NOMO-1 treated with DMSO at 0.1 percent for 48 hours (cell line): ENCODE results near the gene NTM.

Experiments used
- DNase-seq: peaks from one replicate; lab custom pipeline; 2025; ENCODE audit not compliant: unreplicated experiment; lab: John Stamatoyannopoulos, UW

Gene NTM

DNA sequence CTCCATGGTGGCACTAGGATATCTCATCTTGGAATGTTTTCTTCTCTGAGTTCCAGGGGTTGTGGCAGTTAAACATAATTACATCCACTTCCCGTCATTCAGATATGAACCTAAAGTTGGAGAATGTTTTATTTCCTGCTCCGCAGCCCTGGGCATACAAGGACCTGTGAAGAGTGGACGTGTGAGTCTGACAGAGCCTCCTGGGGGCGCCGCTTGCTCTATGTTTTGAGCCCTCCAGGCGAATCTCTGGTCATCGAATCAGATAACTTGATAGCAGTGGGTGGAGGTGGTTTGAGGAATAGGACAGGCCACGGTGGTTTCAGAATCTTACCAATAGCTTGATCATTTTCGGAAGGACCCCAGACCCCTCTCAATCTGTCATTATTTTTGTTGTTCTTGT, 174.2 kb downstream of the NTM start:
- no peak for DNase-seq

DNA sequence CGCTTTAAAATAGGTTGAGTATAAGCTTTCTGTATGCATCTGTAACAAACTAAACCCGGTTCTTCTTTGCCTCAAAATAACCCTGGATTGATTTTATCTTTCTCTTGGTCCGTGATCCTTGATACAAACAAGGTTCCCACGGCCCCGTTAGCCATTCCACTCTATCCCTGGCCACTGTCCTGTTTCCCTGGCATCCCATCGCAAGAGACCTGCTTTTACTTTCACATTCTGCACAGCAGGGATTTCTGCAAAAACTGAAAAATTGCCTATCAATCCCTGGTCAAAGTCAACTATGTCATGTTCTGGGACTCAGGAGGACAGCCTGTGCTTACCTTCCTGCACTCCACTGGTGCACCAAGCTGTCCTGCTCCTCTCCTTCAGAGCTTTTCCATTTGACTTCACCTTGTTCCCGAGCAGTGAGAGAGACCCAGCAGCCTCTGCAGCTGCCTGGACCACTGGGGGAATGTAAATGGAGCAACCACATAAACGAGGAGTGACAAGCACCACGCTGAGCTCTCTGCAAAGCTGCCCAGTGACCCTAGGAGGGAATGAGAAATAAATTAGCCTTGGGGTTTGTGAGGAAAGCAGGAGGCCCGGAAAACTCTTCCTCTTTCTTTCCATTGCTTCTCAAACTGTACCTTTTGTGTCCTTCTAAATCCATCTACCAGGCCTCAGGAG, 175.9 kb downstream of the NTM start:
- no peak for DNase-seq

DNA sequence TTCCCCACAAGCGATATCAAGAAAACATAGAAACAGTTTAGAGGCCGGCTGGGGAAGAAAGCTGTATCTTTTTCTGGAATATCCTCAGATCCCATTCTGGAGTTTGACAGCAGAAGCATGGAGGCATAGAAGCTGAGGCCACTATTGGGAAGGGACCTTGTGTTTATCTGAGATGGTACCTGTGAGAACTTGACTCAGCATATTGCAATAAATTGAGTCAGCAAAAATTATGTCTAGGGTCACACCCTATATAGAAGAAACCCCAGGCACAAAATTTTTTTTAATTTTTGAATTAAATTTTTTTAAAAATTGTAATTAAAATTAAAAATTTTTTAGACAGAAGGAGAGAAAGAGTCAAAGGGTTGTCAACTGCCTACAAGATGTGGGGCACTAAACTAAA, 178.7 kb downstream of the NTM start:
- no peak for DNase-seq

DNA sequence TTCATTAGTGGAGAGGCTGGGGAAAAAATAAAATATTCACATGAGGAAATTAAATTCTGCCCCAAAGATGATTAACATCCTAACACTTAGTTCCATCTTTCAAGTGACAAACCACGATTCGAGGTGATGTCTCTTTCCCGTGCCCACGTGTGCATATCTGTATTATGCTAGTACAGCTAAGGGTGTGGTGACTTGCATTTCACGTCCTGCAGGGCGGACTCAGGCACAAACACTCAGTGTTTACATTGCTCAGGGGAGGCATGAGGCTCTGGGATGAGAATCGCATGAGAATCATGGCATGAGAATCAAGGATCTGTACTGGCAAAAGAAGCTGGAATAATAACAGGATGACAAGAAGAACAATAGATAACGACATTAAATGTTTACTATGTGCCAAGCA, 179.4 kb downstream of the NTM start:
- DNase-seq, result no peak

DNA sequence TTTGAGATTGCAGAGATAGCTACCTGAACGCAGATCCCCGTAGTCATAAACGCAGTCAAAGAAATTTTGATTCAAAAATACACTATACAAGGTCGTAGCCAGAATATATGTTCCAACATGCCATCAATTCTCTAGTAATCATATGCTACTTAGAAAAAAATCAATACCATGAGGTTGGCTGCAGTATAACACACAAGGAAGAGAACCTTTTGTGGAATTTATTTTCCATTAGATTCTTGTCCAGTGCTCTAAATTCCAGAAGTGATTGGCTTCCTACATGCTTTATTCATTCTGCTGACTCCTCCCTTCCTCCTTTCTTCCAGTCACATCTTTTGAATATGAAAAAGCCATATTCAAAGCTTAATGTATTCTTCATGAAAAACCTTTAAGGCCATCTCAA, 189.9 kb downstream of the NTM start:
- no peak for DNase-seq

DNA sequence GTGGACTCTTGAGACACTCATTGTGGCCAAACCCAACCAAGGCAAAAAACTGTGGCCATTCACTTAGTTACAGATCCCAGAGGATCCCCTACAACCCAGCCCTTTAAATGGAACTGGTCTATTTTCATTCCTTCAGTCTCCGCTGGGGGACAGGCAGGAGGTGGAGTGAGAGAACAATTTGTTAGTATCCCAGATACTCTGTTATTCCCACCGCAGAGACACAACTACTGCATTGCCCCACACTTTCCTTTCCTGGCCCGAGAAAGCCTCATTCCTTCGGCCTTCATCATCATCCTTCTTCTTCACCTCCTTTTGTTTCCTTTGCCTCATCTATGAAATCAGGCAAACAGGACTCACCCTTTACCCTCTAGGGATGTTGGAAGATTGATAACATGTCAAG, 191.1 kb downstream of the NTM start:
- no peak for DNase-seq

DNA sequence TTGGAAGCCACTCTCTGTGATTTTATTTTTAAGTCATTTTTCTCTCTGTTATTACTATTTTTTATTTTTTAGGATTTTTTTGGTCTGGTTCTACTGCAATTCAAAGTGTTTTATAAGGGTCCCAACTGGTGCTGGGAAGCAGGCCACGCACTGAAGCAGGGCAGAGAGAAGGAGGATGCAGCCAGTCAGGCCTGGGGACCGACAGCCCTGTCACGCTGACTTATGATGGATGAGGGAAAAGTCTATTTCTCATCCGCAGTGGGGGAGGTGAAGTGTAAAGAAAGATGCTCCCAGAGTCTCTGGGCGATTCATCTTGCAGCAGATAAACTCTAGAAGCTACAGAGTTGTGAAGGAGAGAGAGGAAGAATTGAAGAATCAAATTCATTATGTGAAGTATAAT, 191.6 kb downstream of the NTM start:
- no peak for DNase-seq

DNA sequence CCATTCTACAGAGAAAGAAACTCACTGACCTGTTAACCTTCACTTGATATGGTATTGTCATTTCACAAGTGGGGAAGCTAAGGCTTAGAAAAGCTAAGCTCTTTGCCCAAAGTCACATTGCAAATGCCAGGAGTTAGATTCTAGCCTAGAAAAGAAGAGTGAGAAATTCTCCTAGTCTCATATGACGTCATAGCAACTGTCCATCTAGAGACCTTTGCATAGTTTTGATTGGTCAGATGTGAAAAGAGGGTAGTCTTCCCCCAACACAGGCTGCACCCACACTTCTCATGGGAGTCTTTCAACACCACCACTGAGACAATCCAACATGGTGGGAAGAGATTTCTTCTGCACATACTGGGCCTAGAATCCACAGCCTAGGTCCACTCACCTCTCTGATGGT, 197.9 kb downstream of the NTM start:
- DNase-seq, result no peak

DNA sequence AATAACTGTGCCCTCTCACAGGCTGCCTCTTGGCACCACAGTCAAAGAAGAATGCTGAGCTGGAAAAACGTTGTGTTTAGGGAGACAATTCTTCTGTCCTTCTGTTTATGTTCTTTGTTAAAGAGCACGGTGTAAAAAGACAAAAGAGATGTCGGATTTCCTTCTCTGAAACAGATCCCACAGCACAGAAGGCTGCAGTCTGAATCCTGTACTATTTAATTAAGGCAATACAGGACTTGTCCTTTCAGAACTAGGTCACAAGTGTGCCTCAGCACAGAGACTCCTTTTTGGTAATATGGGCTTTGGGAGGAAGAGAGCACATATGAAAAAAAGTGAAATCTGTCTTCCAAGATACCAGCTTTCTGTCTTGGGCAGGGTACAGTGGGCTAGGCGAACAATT, 201.2 kb downstream of the NTM start:
- DNase-seq, result no peak

DNA sequence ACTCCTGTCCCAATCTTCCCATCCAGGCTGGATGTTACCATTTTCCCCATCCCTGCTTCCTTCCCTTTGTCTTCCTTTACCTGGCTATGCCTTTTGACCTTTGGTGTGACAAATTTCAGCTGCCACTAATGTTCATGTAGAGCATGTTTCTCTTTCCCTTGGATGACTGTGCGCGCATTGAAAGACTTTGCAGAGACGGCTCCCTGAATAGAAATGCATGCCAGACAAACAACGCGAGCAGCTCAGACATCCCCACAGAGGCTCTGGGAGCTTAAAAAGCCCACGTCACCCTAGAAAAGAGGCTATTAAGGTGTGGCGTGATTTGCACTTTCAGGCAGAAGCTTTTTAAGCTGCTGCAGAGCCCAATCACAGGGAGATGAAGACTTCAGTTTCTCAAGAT, 202.0 kb downstream of the NTM start:
- DNase-seq, result no peak

DNA sequence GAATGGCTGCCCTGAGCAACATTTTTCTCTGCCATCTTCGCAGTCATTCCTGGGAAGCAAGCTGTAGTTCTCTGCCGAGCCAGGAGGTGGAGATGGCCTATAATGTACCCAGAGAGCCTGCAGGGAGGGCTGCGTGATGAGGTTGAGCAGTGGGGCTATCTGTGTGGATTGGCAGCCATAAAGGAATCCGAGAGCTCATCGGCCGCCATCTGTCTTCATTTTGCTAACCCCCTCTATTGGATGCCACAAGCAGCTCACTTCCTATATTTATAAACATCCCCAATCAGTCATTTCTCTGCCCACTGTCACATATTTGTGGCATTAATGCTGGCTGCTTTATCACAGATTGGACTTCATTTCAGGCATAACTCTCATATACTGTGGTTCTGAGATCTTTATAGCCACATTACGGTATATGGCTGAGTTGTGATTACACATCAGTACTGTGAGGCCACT, 209.5 kb downstream of the NTM start:
- no peak for DNase-seq

DNA sequence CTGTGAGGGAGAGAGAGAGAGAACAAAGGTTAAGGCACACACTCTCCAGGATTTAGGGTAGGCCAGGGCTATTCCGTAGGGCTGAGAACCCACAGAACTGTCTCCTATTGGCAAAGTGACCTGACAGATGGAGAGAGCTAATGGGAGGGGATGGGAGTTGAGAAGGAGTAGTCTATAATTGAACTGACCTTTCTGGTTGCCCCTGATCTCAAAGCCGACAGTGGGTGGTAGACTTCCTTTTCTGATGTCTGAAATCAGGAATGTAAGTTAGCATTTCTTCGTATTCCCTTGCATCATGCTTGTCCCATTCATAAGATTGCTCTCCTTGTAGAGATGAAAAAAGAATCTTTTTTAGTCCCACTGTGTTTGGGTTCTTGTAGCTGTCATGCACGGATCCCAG, 210.1 kb downstream of the NTM start:
- DNase-seq, result no peak

DNA sequence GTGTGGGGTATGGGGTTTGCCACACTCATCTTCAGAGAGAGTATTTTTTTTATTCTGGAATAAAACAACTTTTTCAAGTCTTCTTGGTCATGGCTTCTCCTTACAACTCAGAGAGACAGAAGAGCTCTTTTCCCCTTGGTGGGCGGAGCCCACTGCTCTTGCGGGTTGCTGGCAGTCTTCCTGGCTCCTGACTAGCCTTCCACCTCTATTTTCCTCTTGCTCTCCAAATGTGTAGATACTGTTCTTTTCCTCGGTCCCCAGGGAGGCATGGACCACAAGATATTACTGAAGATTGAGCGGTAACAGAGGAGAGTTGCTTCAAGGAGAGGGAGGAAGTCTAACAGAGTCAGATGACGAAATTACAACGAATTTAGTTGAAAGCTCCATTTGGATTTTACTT, 210.6 kb downstream of the NTM start:
- DNase-seq, result no peak

DNA sequence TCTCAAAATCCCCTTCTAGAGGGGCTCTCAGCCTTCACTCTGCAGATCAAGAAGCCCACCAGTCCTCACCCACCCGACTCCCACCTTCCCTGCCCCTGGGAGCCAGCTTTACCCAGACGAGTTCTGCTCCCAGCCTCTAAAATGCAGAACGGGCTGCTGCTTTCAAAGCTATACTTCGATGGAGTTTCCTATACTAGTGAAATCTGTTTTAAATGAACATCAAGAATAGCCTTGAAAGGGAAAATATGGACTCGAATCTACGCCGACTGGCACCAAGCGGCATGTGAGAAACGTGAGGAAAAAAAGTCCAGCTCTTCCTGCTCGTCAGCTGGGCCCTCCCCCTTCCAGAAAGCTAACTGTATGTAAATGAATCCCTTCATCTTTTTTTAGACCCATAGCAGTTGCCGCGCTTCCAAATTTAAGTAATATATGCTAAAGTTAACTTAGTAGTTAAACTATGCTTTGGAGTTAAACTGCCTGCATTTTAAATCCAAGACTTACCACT, 211.7 kb downstream of the NTM start:
- DNase-seq, result no peak

DNA sequence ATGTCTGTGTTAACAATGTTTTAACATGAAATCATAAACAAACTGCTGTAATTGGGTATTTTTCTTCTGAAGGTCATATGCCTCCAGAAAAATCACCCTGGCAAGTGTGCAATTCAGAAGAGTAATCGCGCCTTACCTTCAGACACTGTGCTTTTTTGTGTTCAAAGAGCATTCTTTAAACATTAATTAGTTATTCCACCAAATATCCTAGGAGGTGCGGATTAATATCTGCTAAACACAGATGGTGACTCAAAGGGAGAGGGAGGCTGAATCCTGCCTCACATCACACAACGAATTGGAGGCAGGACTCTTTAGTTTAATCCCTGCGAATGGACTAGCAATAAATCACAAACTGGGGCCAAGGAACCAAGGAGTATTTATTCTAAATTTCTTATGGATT, 213.0 kb downstream of the NTM start:
- DNase-seq, result no peak

DNA sequence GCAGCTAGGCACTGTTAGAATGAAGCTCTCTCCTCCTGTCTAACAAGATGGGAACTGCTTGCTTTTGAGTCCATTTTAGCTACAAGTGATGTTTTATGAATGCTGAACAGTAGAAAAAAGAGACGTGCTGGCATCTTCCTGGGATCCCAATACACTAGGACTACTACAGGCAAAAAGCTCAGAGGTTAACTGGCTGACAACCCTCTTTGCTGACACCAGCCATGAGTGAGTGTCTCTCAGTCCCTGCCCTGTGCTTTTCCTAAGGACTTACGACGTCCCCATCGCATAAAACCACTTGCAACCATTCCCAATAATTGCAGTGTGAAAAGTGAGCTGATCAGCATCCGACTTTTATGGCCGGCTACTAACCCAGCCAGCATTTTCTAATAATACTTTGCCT, 213.5 kb downstream of the NTM start:
- DNase-seq, result no peak

DNA sequence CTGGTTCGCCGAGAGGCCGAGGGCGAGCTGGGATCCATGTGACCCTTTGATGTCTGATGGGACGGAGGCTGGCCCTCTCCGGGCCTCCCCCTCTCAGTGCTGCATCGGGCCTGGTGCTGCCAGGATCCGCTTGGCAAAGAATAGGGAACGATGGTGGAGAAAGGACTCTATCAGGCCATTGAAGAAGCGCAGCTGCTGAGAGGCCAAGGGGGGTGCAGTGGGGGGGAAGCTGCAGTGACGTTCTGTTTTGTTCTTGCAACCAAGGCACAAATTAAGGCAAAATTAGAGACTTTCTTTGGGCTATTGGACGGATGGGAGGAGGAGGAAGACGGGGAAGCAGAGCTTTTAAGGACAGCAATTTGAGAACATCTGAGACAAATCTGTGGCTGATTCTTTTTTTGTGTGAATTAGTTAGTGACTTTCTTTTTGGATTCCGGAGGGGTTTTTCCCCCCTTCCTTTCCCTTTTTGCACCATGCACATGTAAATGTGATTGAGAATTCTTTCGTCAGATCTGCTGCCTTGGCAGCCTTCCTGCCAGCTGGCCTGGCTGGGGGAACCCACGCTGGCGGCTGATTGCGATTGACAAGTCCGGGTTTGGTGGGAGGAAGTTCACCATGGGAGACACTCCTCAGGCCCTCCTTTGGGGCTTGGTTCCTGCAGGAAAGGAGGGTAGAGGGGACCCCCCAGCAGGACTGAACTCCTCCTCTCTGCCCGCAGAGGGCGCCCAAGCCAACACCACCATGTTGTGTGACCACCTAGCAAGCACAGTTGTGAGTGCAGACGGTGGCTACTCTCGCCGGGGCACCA, 214.6 kb downstream of the NTM start:
- DNase-seq, result no peak

DNA sequence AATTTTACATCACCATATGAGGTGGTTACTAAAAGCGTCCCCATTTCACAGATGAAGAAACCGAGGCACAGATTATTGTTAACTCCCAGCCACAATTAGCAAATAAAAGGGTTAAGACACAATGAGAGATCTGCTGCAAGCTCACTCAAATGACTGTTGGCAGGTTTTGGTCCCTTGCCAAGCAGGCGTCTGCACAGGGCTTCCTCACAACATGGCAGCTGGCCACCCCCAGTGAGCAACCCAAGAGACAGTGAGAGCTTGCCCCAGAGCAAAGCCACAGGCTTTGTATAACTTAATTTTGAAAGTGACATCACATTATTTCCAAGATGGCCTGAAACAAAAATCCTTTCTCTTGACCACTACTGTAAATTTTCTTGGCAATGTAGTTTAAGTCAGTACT, 217.6 kb downstream of the NTM start:
- DNase-seq, result no peak

DNA sequence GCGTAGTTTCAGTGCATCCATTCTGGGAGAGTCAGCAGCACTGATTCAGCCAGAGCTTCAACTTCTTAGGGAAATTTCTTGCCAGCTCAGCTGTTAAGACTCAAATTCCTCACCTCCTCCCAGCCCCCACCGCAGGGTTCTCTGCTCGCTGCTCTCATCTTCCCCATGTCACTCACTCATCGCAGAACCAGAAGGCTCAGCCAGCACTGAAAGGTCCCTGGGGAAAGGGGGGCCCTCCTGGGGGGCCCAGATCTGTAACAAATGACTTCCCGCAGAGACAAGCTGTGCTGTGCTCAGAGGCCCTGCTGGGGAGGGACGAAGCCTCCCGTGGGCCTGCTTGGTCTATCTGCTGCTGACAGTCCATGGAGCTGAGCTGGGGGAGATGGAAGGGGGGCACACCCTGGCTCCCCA, 220.6 kb downstream of the NTM start:
- no peak for DNase-seq

DNA sequence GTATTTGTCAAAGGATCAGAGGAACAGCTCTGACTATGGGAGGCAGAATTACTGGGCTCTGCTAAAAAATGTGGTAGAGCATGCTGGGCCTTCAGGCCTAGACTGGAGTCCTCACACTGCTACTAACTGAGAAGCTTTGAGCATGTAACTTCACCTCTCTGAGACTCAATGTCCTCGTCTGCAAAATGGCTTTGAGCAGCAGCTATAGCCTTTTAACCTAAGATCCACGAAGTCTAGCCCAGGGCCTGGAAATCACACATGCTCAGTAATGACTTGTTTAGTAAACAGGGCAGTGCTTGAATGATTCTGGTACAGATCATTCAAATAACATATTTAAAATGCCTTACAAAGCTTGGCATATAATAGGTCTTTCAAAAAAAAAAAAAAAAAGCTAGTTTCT, 221.7 kb downstream of the NTM start:
- no peak for DNase-seq

DNA sequence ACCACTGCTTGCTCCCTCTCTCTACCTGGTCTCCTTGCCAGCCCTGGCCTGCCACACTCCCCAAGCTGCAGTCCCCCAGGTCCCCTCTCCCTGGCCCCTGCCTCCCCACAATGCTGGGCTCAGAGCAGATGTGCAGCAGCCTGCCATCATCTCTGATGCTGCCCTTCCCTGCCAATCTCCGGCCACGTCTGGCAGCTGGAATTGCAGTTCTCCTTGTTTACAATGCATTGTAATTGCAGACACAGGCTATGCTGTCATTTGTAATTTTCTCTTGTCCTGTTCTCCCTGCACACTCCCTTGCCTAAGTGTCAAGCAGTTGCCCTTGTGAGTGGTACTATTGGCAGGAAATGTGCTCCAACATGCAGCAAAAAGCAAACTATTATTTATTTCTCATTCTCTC, 222.3 kb downstream of the NTM start:
- no peak for DNase-seq

DNA sequence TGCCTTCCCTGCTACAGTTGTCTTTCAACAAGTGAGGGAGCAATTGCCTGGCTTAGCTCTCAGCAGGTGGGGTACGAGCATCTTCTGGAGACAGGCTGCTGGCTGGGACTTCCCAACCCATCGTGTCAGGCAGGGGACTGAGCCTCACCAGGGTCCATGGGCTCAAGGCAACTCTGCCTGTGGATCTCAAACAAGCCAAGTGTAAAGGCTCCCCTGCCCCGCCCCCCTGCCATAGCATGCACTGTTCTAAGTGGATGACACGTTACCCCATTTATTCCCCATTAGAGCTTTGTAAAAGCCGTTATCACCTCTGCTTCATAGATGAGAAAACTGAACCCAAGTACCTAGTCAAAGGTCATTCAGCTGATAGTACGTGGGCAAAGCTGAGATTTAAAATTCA, 222.9 kb downstream of the NTM start:
- DNase-seq, result no peak

DNA sequence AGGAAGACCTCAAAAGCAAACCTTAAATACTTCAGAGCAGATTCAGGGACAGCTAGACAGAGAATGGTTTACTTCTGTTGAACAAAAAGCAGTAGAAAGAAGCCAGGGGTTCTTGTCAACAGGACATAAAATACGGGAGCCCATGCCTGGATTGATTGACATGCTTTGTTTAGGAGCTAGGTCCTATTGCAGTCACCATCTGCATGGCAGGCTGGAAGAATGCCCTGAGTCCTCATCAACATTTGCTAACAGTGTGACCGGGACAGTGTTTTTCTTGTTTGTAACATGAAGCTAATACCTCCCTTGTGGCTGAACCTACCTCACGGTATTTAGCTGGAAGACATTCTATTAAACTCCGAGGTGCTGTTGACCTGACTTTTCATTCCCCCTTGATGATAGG, 225.4 kb downstream of the NTM start:
- no peak for DNase-seq
